Upper lobe of right lung (tissue), 1 donor: ENCODE data around the gene GABRG3. TPM values are rescaled to one million over a fixed set of nuclear protein-coding genes. Genes with fewer than 3 reads are reported as not detected.

Experiments used
- ATAC-seq: fragments of 200-7000 bp; cut with Tn5 transposase; one replicate; pipeline ENCODE4 v1.9.1; 2020; ENCODE audit warnings: mild to moderate bottlenecking, moderate library complexity
- DNase-seq: peaks from one replicate; pipeline ENCODE4 v3.0.0-alpha.2; 2020
- H3K27ac ChIP-seq: fragments of 200-600 bp; one replicate; pipeline ENCODE4 v1.8.0; 2022
- H3K27me3 ChIP-seq: fragments of 200-600 bp; one replicate; pipeline ENCODE4 v1.8.0; 2022; ENCODE audit warnings: mild to moderate bottlenecking
- H3K36me3 ChIP-seq: fragments of 200-600 bp; one replicate; pipeline ENCODE4 v1.8.0; 2022
- H3K4me1 ChIP-seq: fragments of 200-600 bp; one replicate; pipeline ENCODE4 v1.8.0; 2022
- H3K4me3 ChIP-seq: fragments of 200-600 bp; one replicate; pipeline ENCODE4 v1.8.0; 2022; ENCODE audit warnings: mild to moderate bottlenecking
- H3K9me3 ChIP-seq: fragments of 200-600 bp; one replicate; pipeline ENCODE4 v1.8.0; 2022
- intact Hi-C: fragments of 100-400 bp; cut with DNase I; formaldehyde crosslinking; loops from one replicate; pipeline ENCODE4 v1.11.0; 2022
- total RNA-seq: library from RNA; stranded (reverse); fragmentation: NEBNext Ultra II Directional; extraction: Animal tissue kit (Norgen Biotek cat#: 25700); gene quantifications from one replicate; pipeline ENCODE4 v1.2.1, GENCODE V29; 2021
- TF ChIP-seq, protein P1 (sequence below): fragments of 200-600 bp; IDR thresholded peaks from one replicate; pipeline ENCODE4 v1.8.0; 2022; ENCODE audit warnings: antibody characterized with exemption
- donor health status: DM: no; HTN: yes; CAD: no; lungs with severe emphysema.

GABRG3 gene
- total RNA-seq, 1 donor from 2014 or later: not detected

- DNase-seq (no peak), ATAC-seq (no peak)
- Histone ChIP-seq H3K4me1 (no peaks in the 10 kb centered on the region), H3K27ac (no peak overlapping the region), H3K27me3 (no peaks in the 10 kb centered on the region), H3K4me3 (no peak overlapping the region), H3K36me3 (no peaks in the 10 kb centered on the region), H3K9me3 (no peaks in the 10 kb centered on the region)
- intact Hi-C loops: no loop called here
- TF ChIP-seq, protein P1, sequence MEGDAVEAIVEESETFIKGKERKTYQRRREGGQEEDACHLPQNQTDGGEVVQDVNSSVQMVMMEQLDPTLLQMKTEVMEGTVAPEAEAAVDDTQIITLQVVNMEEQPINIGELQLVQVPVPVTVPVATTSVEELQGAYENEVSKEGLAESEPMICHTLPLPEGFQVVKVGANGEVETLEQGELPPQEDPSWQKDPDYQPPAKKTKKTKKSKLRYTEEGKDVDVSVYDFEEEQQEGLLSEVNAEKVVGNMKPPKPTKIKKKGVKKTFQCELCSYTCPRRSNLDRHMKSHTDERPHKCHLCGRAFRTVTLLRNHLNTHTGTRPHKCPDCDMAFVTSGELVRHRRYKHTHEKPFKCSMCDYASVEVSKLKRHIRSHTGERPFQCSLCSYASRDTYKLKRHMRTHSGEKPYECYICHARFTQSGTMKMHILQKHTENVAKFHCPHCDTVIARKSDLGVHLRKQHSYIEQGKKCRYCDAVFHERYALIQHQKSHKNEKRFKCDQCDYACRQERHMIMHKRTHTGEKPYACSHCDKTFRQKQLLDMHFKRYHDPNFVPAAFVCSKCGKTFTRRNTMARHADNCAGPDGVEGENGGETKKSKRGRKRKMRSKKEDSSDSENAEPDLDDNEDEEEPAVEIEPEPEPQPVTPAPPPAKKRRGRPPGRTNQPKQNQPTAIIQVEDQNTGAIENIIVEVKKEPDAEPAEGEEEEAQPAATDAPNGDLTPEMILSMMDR: no peak
Observed at GRCh38 chr15:27220199-27220598, 249.2 kb downstream of the GABRG3 start.

DNA sequence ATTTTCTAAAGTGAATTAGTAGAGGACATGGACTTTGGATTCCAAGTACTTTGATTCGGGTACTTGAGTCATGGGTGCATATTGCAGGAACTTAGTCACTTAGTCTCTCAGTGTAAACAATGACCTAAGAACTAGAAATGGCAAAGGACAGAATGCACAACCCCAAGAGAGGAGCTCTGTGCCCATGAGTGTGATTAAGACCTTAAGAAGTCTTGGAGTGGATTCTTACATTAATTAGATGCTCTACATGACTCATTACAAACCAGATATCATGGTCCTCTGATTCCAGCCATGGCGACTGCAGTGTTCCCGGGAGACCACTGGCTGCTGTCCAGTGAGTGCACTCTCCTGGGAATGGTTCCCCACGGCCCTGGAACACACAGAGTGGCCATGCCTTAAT lies 251.5 kb downstream of the GABRG3 start:
- Histone ChIP-seq H3K4me3 (no peak overlapping the region), H3K36me3 (no peaks in the 10 kb centered on the region), H3K27ac (no peak overlapping the region), H3K27me3 (no peaks in the 10 kb centered on the region), H3K4me1 (no peaks in the 10 kb centered on the region), H3K9me3 (no peaks in the 10 kb centered on the region)
- ATAC-seq (no peak), DNase-seq (no peak)
- intact Hi-C loops: no loop called here
- TF ChIP-seq, protein P1: no peak

DNA sequence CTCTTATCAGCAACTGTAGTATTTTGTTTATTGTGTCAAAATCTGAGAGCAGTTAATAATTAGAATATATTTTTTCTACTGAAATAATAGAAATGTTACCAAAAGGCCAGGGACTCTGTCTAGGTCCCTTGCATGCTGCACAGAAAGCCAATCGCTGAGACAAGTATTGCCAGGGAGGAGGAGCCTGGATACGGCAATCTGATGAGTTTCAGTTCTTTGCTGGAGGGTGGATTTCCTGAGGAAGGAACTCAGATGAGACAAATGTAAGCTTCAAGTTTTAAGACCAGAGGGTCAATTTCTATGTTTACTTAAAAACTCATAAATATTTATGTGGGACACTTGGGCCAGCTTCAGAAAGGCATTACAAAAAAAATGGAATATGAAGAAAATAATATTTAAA lies 252.2 kb downstream of the GABRG3 start:
- no peaks in the 10 kb centered on the region for H3K4me1 ChIP-seq
- no peak overlapping the region for H3K4me3 ChIP-seq
- DNase-seq: no peak
- no peaks in the 10 kb centered on the region for H3K36me3 ChIP-seq
- H3K9me3 ChIP-seq: no peaks in the 10 kb centered on the region
- TF ChIP-seq, protein P1: no peak
- no peak overlapping the region for H3K27ac ChIP-seq
- intact Hi-C loops: no loop called here
- ATAC-seq: no peak
- no peaks in the 10 kb centered on the region for H3K27me3 ChIP-seq

- intact Hi-C loops: no loop called here
- ATAC-seq: no peak
- H3K4me3 ChIP-seq: no peak overlapping the region
- TF ChIP-seq, protein P1: no peak
- no peaks in the 10 kb centered on the region for H3K36me3 ChIP-seq
- no peak for DNase-seq
- no peaks in the 10 kb centered on the region for H3K27me3 ChIP-seq
- H3K9me3 ChIP-seq: no peaks in the 10 kb centered on the region
- H3K27ac ChIP-seq: no peak overlapping the region
- H3K4me1 ChIP-seq: no peaks in the 10 kb centered on the region
Observed at GRCh38 chr15:27231811-27232210, 260.8 kb downstream of the GABRG3 start.

GRCh38 chr15:27232876-27233275 lies 261.9 kb downstream of the GABRG3 start:
- TF ChIP-seq, protein P1: no peak
- no peak for ATAC-seq
- intact Hi-C loops: no loop called here

DNA sequence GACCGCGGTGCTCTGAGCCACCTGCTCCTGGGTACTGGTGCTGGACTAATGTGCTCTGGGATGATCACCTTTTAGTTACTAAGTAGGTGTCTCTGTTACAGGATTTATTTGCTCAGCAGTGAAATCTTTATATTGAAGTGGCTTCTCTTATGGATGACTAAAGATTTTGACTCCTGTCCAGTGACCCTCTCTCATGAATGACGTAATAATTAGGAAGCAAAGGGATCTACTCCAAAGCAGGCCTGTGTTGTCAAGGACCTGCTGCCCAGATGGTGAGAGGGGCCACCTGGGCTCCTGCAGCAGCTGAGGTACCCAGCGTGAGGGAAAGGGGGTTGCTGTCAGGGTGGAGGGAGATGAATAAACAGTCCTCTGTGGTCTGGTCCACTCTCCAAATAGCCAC lies 263.6 kb downstream of the GABRG3 start:
- Histone ChIP-seq H3K4me1 (no peaks in the 10 kb centered on the region), H3K36me3 (no peaks in the 10 kb centered on the region), H3K4me3 (no peak overlapping the region), H3K9me3 (no peaks in the 10 kb centered on the region), H3K27me3 (no peaks in the 10 kb centered on the region), H3K27ac (no peak overlapping the region)
- ATAC-seq (no peak), DNase-seq (no peak)
- intact Hi-C loops: no loop called here
- TF ChIP-seq, protein P1: no peak

More at GRCh38 chr15:27232876-27233275, 261.9 kb downstream of the GABRG3 start:
- no peaks in the 10 kb centered on the region for H3K27me3 ChIP-seq
- no peaks in the 10 kb centered on the region for H3K36me3 ChIP-seq
- no peak for DNase-seq
- no peaks in the 10 kb centered on the region for H3K4me1 ChIP-seq
- H3K4me3 ChIP-seq: no peak overlapping the region
- no peaks in the 10 kb centered on the region for H3K9me3 ChIP-seq
- H3K27ac ChIP-seq: no peak overlapping the region
